Transverse colon (tissue), 4 donors: ENCODE data around the gene OR2T34. TPM values are rescaled to one million over a fixed set of nuclear protein-coding genes. Genes with fewer than 3 reads are reported as not detected.
"Not testable (repeated sequence)": the region's sequence is repeated elsewhere in the genome, so short reads cannot be mapped to it uniquely, and the experiment has no call there.

Experiments
- DNase-seq: peaks from one replicate; pipeline ENCODE4 v3.0.0-alpha.2; 2019
- H3K27ac ChIP-seq, 4 donors: fragments of 200-600 bp; sonication (generic); 2 replicates each; pipeline ENCODE4 v1.5.1; 2016 to 2018; ENCODE audit warnings: inconsistent platforms in 4 of 4
- H3K27me3 ChIP-seq: fragments of 200-600 bp; sonication (generic); 2 replicates; pipeline ENCODE4 v1.5.1; 2017; ENCODE audit warnings: inconsistent platforms
- H3K36me3 ChIP-seq, 4 donors: fragments of 200-600 bp; sonication (generic); 2 replicates each; pipeline ENCODE4 v1.5.1; 2017 to 2019; ENCODE audit warnings: inconsistent platforms in 4 of 4
- H3K4me1 ChIP-seq, 4 donors: fragments of 200-600 bp; sonication (generic); 2 replicates each; pipeline ENCODE4 v1.5.1; 2017 to 2020; ENCODE audit warnings: inconsistent platforms in 4 of 4
- H3K4me3 ChIP-seq, 4 donors: fragments of 200-600 bp; sonication (generic); 1 replicate in 1 of 4; 2 replicates in 3 of 4; pipeline versions ENCODE4 v1.5.1 to v1.6.1; 2017 to 2019; ENCODE audit warnings: inconsistent platforms in 4 of 4
- H3K9me3 ChIP-seq, 2 donors: fragments of 200-600 bp; sonication (generic); 2 replicates each; pipeline ENCODE4 v1.5.1; 2017 to 2019; ENCODE audit warnings: inconsistent platforms in 2 of 2
- EP300 ChIP-seq: sonication (generic); formaldehyde crosslinking; IDR thresholded peaks from one replicate; pipeline ENCODE4 v1.6.1; 2017; ENCODE audit warnings: antibody characterized with exemption, low read depth
- POLR2A ChIP-seq: fragments of 450-650 bp; IDR thresholded peaks from one replicate; pipeline ENCODE4 v1.6.1; 2016; ENCODE audit warnings: antibody characterized with exemption, mild to moderate bottlenecking, moderate library complexity
- POLR2AphosphoS5 ChIP-seq, 3 donors: sonication (generic); formaldehyde crosslinking; IDR thresholded peaks; one replicate each; pipeline ENCODE4 v1.6.1; 2016; ENCODE audit warnings: antibody characterized with exemption in 3 of 3
- WGBS, 2 donors: methylation state at CpG; one replicate each; pipeline ENCODE4 v1.1.5; 2018; ENCODE audit warnings: low coverage in 1 of 2; 5-methylcytosine and 5-hydroxymethylcytosine counted together
- in situ Hi-C, 4 donors: fragments of 200-750 bp; cut with MboI; loops; one replicate each; pipeline versions ENCODE4 v1.15.0 to v1.15.1; 2017; ENCODE audit warnings: low sequenced_read_pairs in 3 of 4, low pct_ligation_motif_present in 1 of 4, low pct_unique_long_range_greater_than_20kb in 1 of 4
- intact Hi-C: fragments of 100-400 bp; cut with DNase I; formaldehyde crosslinking; loops from one replicate; pipeline ENCODE4 v1.15.1; 2023; ENCODE audit warnings: low total_unique reads
- total RNA-seq, 4 donors: library from RNA; depleted of rRNA; stranded (reverse); fragments of >200 nt; gene quantifications; one replicate each; pipeline ENCODE4 v1.1.0, GENCODE V29; 2016
- TF ChIP-seq, protein P1 (sequence below), 5 experiments: fragments of 200-600 bp in 3 of 5; fragments of 450-650 bp in 2 of 5; sonication (generic) in 3 of 5; IDR thresholded peaks; 1 replicate in 2 of 5; 2 replicates in 3 of 5; pipeline ENCODE4 v1.5.1; 2016 to 2017; ENCODE audit warnings: antibody characterized with exemption in 5 of 5, inconsistent platforms in 3 of 5, mild to moderate bottlenecking in 2 of 5, moderate library complexity in 1 of 5

The OR2T34 gene
- total RNA-seq, 4 donors from 2014 or later = not detected

DNA sequence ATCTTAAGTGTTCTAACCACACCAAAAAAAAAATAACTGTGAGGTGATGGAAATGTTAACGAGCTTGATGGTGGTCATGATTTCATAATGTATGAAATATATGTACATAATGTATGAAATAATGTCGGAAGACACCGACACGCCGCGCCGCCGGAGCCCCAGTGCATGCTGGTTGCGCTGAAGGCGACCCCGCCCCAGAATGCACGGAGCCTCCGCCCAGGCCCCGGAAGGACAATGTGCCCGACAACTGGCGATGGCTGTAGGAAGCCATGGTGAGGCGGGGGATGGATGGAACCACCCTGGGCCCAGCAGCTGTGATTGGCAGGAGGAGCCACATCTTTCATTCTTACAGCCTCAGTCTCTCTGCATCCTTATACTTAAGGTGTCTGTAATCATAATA, 15.5 kb upstream of the OR2T34 start:
- Histone ChIP-seq H3K27me3 (no peaks in the 10 kb centered on the region), H3K36me3 (no peaks in the 10 kb centered on the region), H3K27ac (no peak overlapping the region), H3K4me1 (no peaks in the 10 kb centered on the region), H3K9me3 (no peaks in the 10 kb centered on the region), H3K4me3 (no peak overlapping the region)
- no peak for TF ChIP-seq EP300
- TF ChIP-seq, protein P1, sequence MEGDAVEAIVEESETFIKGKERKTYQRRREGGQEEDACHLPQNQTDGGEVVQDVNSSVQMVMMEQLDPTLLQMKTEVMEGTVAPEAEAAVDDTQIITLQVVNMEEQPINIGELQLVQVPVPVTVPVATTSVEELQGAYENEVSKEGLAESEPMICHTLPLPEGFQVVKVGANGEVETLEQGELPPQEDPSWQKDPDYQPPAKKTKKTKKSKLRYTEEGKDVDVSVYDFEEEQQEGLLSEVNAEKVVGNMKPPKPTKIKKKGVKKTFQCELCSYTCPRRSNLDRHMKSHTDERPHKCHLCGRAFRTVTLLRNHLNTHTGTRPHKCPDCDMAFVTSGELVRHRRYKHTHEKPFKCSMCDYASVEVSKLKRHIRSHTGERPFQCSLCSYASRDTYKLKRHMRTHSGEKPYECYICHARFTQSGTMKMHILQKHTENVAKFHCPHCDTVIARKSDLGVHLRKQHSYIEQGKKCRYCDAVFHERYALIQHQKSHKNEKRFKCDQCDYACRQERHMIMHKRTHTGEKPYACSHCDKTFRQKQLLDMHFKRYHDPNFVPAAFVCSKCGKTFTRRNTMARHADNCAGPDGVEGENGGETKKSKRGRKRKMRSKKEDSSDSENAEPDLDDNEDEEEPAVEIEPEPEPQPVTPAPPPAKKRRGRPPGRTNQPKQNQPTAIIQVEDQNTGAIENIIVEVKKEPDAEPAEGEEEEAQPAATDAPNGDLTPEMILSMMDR (IDR thresholded peaks at IDR 0.05) = no peak
- no peak for TF ChIP-seq POLR2A
- no peak for TF ChIP-seq POLR2AphosphoS5 (IDR thresholded peaks at IDR 0.05)
- DNase-seq = no peak
- in situ Hi-C loops (no loop called here), intact Hi-C loops (no loop called here)
- WGBS, 2 donors = 80 to 94% methylated on average over 10 to 17 of the region's 17 CpGs

DNA sequence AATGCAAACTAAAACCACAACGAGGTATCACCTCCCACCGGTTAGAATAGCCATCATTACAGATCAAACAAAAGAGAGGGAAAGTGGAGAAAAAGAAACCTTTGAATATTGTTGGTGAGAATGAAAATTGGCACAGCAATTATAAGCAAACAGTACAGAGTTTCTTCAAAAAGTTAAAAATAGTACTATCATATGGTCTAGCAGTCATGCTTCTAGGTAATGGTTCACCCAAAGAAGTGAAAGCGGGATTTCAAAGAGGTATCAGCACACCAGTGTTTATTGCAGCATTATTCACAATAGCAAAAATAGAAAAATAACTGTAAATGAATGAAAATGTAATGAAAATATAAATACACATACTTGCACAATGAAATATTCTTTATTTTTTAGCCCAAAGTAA, 14.8 kb upstream of the OR2T34 start:
- H3K36me3 ChIP-seq = no peaks in the 10 kb centered on the region
- in situ Hi-C loops (no loop called here), intact Hi-C loops (no loop called here)
- 80 to 82% methylated on average over 3 of the region's 3 CpGs for WGBS, 2 donors
- no peaks in the 10 kb centered on the region for H3K27me3 ChIP-seq
- no peak overlapping the region for H3K4me3 ChIP-seq
- no peak for DNase-seq
- no peaks in the 10 kb centered on the region for H3K4me1 ChIP-seq
- H3K9me3 ChIP-seq = no peaks in the 10 kb centered on the region
- no peak overlapping the region for H3K27ac ChIP-seq
- no peak for TF ChIP-seq POLR2A
- TF ChIP-seq, protein P1 (IDR thresholded peaks at IDR 0.05) = no peak
- no peak for TF ChIP-seq POLR2AphosphoS5 (IDR thresholded peaks at IDR 0.05)
- no peak for TF ChIP-seq EP300

DNA sequence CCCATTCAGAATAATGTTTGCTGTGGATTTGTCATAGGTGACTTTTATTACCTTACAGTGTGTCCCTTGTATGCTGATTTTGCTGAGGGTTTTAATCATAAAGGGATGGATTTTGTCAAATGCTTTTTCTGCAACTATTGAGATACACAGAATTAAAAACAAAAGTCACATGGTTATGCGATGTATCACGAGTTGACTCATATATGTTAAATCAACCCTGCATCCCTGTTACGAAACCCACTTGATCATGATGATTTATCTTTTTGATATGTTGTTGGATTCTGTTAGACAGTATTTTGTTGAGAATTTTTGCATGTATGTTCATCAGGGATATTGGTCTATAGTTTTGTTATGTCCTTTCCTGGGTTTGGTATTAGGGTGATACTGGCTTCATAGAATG, 10.7 kb upstream of the OR2T34 start:
- Histone ChIP-seq H3K4me3 (no peak overlapping the region), H3K36me3 (no peaks in the 10 kb centered on the region), H3K27me3 (no peaks in the 10 kb centered on the region), H3K4me1 (no peaks in the 10 kb centered on the region), H3K27ac (no peak overlapping the region), H3K9me3 (no peaks in the 10 kb centered on the region)
- WGBS, 2 donors = 87 to 93% methylated on average over 3 of the region's 3 CpGs
- DNase-seq = no peak
- in situ Hi-C loops (no loop called here), intact Hi-C loops (no loop called here)
- TF ChIP-seq, protein P1 (IDR thresholded peaks at IDR 0.05) = no peak
- TF ChIP-seq POLR2AphosphoS5 (IDR thresholded peaks at IDR 0.05) (no peak), POLR2A (no peak), EP300 (no peak)

DNA sequence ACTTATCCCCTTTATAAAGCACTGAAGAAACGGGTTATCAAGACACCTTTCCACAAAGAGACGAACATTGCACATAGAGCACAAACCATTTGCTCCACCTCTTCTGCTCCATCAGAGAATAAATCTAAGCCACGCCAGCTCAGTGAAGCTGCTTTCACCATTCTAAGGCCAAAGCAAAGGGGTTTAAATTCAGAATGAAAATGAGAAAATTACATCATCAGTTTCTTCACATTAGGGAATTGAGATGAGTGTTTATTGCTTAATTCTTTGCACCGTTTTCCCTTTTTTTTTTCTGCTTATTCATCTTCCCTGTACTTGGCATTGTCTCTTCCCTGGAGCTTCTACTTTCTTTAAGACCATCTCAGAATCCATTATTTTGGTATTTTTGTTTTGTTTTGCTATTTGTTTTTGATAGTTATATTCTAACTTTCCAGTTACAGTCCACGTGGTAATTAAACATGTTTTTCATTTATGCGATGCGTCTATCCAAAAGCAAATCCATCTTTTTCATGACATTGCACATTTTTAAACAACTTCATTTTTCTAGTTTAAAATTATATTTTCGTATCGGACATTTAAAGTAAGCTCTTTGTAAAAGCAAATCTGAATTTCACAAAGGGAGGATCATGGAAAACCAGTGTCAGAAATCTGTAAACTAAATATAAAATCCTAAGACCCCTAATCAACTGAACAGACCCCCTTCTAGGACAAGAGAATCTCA, 1.9 kb upstream of the OR2T34 start:
- DNase-seq = no peak
- TF ChIP-seq EP300 (no peak), POLR2A (no peak), POLR2AphosphoS5 (IDR thresholded peaks at IDR 0.05) (no peak)
- TF ChIP-seq, protein P1 (IDR thresholded peaks at IDR 0.05) = no peak
- no peaks in the 10 kb centered on the region for H3K27me3 ChIP-seq
- H3K4me1 ChIP-seq = no peaks in the 10 kb centered on the region
- H3K27ac ChIP-seq = no peak overlapping the region
- in situ Hi-C loops = no loop called here
- WGBS, 2 donors = 76 to 77% methylated on average over 9 of the region's 9 CpGs
- no peaks in the 10 kb centered on the region for H3K9me3 ChIP-seq
- intact Hi-C loops = no loop called here
- H3K36me3 ChIP-seq = no peaks in the 10 kb centered on the region
- no peak overlapping the region for H3K4me3 ChIP-seq

DNA sequence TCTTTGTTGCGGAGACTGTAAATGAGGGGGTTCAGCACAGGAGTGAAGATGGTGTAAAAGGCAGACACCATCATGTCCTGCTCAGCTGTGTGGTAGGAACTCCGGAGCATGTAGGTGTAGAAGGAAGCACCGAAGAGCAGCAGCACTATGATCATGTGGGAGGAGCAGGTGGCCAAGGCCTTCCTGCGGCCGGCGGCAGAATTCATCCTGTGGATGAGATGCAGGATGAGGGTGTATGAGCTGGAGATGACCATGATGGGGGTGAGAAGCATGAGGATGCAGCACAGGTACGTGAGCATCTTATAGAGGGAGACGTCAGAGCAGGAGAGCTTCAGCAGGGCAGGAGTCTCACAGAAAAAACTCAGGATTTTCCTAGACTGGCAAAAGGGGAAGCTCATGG, 701 bp downstream of the OR2T34 start:
- H3K9me3 ChIP-seq, in situ Hi-C loops, H3K27me3 ChIP-seq, H3K4me3 ChIP-seq, H3K36me3 ChIP-seq, intact Hi-C loops, DNase-seq, H3K27ac ChIP-seq, H3K4me1 ChIP-seq: not testable (repeated sequence)
- 76% methylated on average over 5 of the region's 8 CpGs; no CpG with 5 or more reads in 1 of the 2 donors for WGBS, 2 donors

DNA sequence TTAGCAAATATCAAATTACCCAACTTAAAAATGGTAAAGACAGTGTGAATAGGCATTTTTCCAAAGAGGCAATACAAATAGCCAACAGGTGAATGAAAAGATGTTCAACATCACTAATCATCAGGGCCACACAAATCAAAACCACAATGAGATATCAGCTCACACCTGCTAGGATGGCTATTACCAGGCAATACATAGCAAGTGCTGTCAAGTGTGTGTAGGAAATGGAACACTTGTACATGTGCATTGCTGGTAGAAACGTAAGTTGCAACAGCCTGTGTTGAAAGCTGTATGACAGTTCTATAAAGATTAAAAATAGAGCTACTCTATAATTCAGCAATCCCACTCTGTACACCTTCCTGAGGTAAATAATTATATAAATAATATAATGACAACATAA, 2.5 kb downstream of the OR2T34 start:
- H3K27ac ChIP-seq, DNase-seq, H3K9me3 ChIP-seq, in situ Hi-C loops, intact Hi-C loops, H3K4me3 ChIP-seq, H3K27me3 ChIP-seq, H3K36me3 ChIP-seq, H3K4me1 ChIP-seq: not testable (repeated sequence)
- WGBS, 2 donors = no CpG with 5 or more reads among the region's 1 CpG

DNA sequence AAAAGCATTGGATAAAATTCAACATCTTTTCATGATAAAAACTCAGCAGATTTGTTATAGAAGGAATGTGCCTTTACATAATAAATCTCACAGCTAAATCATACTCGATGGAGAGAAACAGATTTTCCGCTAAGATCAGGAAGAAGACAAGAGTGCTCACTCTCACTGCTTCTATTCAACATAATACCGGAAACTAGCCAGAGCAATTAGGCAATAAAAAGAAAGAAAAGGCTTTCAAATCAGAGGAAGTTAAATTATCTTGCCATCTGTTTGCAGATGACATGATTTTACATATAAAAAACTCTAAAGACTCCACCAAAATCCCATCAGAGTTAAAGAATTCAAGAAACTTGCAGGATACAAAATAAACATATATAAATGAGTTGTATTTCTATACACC, 3.7 kb downstream of the OR2T34 start:
- H3K4me1 ChIP-seq, DNase-seq, H3K27ac ChIP-seq, H3K4me3 ChIP-seq, H3K27me3 ChIP-seq, in situ Hi-C loops, intact Hi-C loops, H3K9me3 ChIP-seq, H3K36me3 ChIP-seq: not testable (repeated sequence)
- 53 to 60% methylated on average over 3 of the region's 3 CpGs for WGBS, 2 donors
